Right atrium auricular region (tissue), 2 donors: ENCODE results near the gene TSPAN4. TPM values are rescaled to one million over a fixed set of nuclear protein-coding genes. Genes with fewer than 3 reads are reported as not detected.

Experiments used
- DNase-seq: peaks from one replicate; pipeline ENCODE4 v3.0.0-alpha.2; 2019; ENCODE audit warnings: low spot score
- H3K27ac ChIP-seq, 2 donors: fragments of 200-600 bp; sonication (generic); 1 replicate in 1 of 2; 2 replicates in 1 of 2; pipeline ENCODE4 v1.5.1; 2016 to 2019
- H3K27me3 ChIP-seq, 2 donors: fragments of 200-600 bp; sonication (generic); one replicate each; pipeline versions ENCODE4 v1.5.1 to v1.6.0; 2017 to 2019
- H3K36me3 ChIP-seq: fragments of 200-600 bp; sonication (generic); one replicate; pipeline ENCODE4 v1.5.1; 2016
- H3K4me1 ChIP-seq, 2 donors: fragments of 200-600 bp; sonication (generic); one replicate each; pipeline versions ENCODE4 v1.5.1 to v1.6.0; 2017 to 2019
- H3K4me3 ChIP-seq, 2 donors: fragments of 200-600 bp; sonication (generic); 1 replicate in 1 of 2; 2 replicates in 1 of 2; pipeline ENCODE4 v1.5.1; 2017 to 2019; ENCODE audit warnings: mild to moderate bottlenecking in 1 of 2, moderate library complexity in 1 of 2
- H3K9me3 ChIP-seq, 2 donors: fragments of 200-600 bp; sonication (generic); one replicate each; pipeline ENCODE4 v1.5.1; 2019
- total RNA-seq, 2 donors: library from RNA; depleted of rRNA; stranded (reverse); fragments of >200 nt; gene quantifications; one replicate each; pipeline ENCODE4 v1.1.0, GENCODE V29; 2016
- TF ChIP-seq, protein P1 (sequence below), 2 donors: fragments of 200-600 bp; sonication (generic); IDR thresholded peaks; one replicate each; pipeline ENCODE4 v1.5.1; 2019; ENCODE audit warnings: antibody characterized with exemption in 2 of 2

The TSPAN4 gene
- total RNA-seq, 2 donors from 2014 or later: 37.2 to 81.0 TPM

DNA sequence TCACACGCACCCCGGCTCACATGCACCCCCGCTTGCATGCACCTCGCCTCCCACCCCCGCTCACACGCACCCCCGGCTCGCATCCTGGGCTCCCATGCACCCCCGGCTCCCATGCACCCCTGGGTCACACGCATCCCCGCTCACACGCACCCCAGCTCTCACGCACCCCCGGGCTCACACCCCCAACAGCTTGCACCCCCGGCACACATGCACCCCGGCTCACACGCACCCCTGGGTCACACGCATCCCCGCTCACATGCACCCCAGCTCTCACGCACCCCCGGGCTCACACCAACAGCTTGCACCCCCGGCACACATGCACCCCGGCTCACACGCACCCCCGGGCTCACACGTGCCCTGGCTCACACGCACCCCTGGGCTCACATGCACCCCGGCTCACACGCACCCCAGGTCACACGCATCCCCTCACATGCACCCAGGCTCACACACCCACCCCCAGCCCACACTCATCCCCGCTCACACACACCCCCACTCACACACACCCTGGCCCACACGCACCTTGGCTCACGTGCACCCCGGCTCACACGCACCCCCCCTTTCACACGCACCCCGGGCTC is 16.2 kb downstream of the TSPAN4 start:
- Histone ChIP-seq H3K27ac (no peak overlapping the region), H3K4me3 (no peak overlapping the region), H3K9me3 (no peaks in the 10 kb centered on the region), H3K27me3 (no peaks in the 10 kb centered on the region), H3K36me3 (peaks cover 2% of the 10 kb centered on the region), H3K4me1 (peaks cover 0 to 55% of the 10 kb centered on the region in 2 donors)
- TF ChIP-seq, protein P1, sequence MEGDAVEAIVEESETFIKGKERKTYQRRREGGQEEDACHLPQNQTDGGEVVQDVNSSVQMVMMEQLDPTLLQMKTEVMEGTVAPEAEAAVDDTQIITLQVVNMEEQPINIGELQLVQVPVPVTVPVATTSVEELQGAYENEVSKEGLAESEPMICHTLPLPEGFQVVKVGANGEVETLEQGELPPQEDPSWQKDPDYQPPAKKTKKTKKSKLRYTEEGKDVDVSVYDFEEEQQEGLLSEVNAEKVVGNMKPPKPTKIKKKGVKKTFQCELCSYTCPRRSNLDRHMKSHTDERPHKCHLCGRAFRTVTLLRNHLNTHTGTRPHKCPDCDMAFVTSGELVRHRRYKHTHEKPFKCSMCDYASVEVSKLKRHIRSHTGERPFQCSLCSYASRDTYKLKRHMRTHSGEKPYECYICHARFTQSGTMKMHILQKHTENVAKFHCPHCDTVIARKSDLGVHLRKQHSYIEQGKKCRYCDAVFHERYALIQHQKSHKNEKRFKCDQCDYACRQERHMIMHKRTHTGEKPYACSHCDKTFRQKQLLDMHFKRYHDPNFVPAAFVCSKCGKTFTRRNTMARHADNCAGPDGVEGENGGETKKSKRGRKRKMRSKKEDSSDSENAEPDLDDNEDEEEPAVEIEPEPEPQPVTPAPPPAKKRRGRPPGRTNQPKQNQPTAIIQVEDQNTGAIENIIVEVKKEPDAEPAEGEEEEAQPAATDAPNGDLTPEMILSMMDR (IDR thresholded peaks at IDR 0.05): no peak
- no peak for DNase-seq

DNA sequence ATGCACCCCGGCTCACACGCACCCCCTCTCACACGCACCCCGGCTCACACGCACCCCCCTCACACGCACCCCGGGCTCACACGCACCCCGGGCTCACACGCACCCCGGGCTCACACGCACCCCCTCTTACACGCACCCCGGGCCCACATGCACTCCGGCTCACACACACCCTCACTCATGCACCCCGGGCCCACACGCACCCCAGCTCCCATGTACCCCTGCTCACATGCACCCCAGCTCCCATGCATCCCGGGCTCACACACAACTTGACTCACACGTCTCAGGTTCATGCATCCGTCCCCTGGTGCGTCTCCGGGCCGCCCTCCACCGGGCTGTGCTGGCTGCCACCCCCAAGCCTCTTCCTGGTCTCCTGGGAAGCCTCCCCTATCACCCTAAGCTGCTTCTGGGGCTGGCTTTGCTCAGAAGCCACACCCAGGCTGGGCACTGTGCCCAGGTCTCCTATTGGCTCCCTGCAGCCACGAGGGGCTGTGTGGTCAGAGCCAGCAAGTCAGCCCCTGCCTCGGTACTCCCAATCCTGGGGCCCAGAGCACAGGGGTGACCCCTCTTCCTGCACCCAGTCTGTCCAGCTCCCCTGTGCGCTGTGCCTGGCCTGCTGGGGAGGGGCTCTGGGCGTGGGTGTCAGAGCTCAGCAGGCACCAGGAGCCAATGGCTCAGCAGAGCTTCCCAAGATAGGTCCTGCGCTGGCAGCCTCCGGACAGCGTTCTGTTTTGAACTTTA is 16.9 kb downstream of the TSPAN4 start:
- peak; percentile 83 for DNase-seq
- Histone ChIP-seq H3K36me3 (peaks cover 9% of the 10 kb centered on the region), H3K4me3 (peak overlapping the region in 1 of 2 donors; percentile 2), H3K27me3 (no peaks in the 10 kb centered on the region), H3K9me3 (no peaks in the 10 kb centered on the region), H3K4me1 (peaks cover 0 to 55% of the 10 kb centered on the region in 2 donors), H3K27ac (peak overlapping the region; percentile 32 to 54)
- TF ChIP-seq, protein P1 (IDR thresholded peaks at IDR 0.05): no peak

GRCh38 chr11:860234-861104 is 17.8 kb downstream of the TSPAN4 start:
- Histone ChIP-seq H3K27ac (peak overlapping the region; percentile 32 to 54), H3K4me1 (peaks cover 0 to 55% of the 10 kb centered on the region in 2 donors), H3K4me3 (peak overlapping the region in 1 of 2 donors; percentile 2), H3K36me3 (peaks cover 19% of the 10 kb centered on the region), H3K27me3 (no peaks in the 10 kb centered on the region), H3K9me3 (no peaks in the 10 kb centered on the region)
- no peak for DNase-seq
- TF ChIP-seq, protein P1 (IDR thresholded peaks at IDR 0.05): no peak

GRCh38 chr11:861105-861479 is 18.4 kb downstream of the TSPAN4 start:
- Histone ChIP-seq H3K27ac (peak overlapping the region in 1 of 2 donors; percentile 54), H3K36me3 (peaks cover 25% of the 10 kb centered on the region), H3K4me3 (no peak overlapping the region), H3K27me3 (no peaks in the 10 kb centered on the region), H3K4me1 (peaks cover 0 to 49% of the 10 kb centered on the region in 2 donors), H3K9me3 (no peaks in the 10 kb centered on the region)
- DNase-seq: no peak
- TF ChIP-seq, protein P1 (IDR thresholded peaks at IDR 0.05): no peak

DNA sequence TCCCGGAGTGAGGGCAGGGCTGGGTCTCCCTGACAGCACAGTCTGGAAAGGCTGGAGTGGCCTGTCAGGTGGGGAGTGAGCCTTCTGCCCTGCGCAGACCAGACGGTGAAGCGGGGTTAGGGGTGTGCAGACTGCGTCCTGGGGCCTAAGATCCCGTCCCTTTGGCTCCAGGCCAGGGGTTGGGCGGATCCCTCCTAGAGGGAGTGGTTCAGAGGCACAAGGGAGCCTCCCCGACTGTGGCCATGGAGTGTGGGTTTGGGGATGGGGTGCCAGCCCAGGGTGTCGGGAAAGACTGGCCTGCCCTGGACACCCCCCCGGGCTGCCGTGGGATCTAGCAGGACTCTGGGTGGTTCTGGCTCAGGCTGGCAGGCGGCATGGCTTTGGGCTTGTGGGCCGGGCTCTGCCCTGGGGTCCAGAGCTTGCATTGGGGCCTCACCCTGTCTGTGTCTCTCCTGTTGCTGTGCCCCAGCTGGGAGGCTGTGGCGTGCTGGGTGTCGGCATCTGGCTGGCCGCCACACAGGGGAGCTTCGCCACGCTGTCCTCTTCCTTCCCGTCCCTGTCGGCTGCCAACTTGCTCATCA is 19.5 kb downstream of the TSPAN4 start:
- no peaks in the 10 kb centered on the region for H3K9me3 ChIP-seq
- H3K36me3 ChIP-seq: peaks cover 35% of the 10 kb centered on the region
- TF ChIP-seq, protein P1 (IDR thresholded peaks at IDR 0.05): no peak
- peak overlapping the region in 1 of 2 donors; percentile 26 for H3K27ac ChIP-seq
- no peak for DNase-seq
- H3K4me1 ChIP-seq: peaks cover 0 to 39% of the 10 kb centered on the region in 2 donors
- no peak overlapping the region for H3K4me3 ChIP-seq
- H3K27me3 ChIP-seq: no peaks in the 10 kb centered on the region
